NCI-H128 (cell line): Measurements from ENCODE around the gene NFIX.

Experiments
- DNase-seq: peaks from one replicate; lab custom pipeline; 2025; ENCODE audit not compliant: unreplicated experiment; lab: John Stamatoyannopoulos, UW

NFIX gene

GRCh38 chr19:13070425-13071140, 75.3 kb downstream of the NFIX start:
- no peak for DNase-seq

- no peak for DNase-seq
Measured at GRCh38 chr19:13071444-13072187, 76.3 kb downstream of the NFIX start.

- DNase-seq, result no peak
Measured at GRCh38 chr19:13072188-13072908, 77.1 kb downstream of the NFIX start.

- no peak for DNase-seq
Measured at GRCh38 chr19:13073263-13073662, 78.0 kb downstream of the NFIX start.

- DNase-seq, result no peak
Measured at GRCh38 chr19:13074378-13074777, 79.1 kb downstream of the NFIX start.

- DNase-seq, result no peak
Measured at GRCh38 chr19:13076320-13076719, 81.0 kb downstream of the NFIX start.

GRCh38 chr19:13076787-13077186, 81.5 kb downstream of the NFIX start:
- no peak for DNase-seq

- DNase-seq, result no peak
Measured at GRCh38 chr19:13077240-13077639, 82.0 kb downstream of the NFIX start.

- DNase-seq, result no peak
Measured at GRCh38 chr19:13078381-13078780, 83.1 kb downstream of the NFIX start.

GRCh38 chr19:13078897-13079541, 83.7 kb downstream of the NFIX start:
- DNase-seq, result no peak

GRCh38 chr19:13079542-13079986, 84.3 kb downstream of the NFIX start:
- DNase-seq, result no peak

GRCh38 chr19:13082192-13083007, 87.1 kb downstream of the NFIX start:
- peak; percentile 66 for DNase-seq

- DNase-seq, result no peak
Measured at GRCh38 chr19:13083008-13083404, 87.7 kb downstream of the NFIX start.

GRCh38 chr19:13083627-13084026, 88.4 kb downstream of the NFIX start:
- no peak for DNase-seq

- DNase-seq, result no peak
Measured at GRCh38 chr19:13085666-13086065, 90.4 kb downstream of the NFIX start.

GRCh38 chr19:13086341-13086740, 91.1 kb downstream of the NFIX start:
- DNase-seq, result no peak

GRCh38 chr19:13087295-13087694, 92.0 kb downstream of the NFIX start:
- DNase-seq, result no peak

GRCh38 chr19:13087795-13088537, 92.7 kb downstream of the NFIX start:
- DNase-seq, result no peak

GRCh38 chr19:13089139-13089856, 94.0 kb downstream of the NFIX start:
- no peak for DNase-seq
